ENCODE data around the gene CCNT2.

DNA sequence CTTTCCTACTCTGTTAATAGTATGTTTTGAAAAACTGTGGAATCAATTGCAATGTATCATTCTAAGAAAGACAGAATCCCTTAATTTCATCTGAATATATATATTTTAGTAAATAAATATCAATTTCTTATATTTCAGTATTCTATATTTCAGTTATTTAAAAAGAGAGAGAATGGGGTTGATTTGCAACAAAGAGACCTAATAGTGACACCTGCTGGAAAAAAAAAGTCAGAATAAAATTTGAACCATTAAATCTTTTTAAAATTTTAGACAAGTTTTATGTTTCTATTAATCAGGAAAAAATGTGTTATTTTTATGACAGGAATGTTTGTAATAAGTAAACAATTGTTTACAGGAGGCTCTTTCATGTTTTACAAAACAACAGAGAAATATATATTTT, 20.7 kb upstream of the CCNT2 start:
- TF ChIP-seq POLR2A (IDR thresholded peaks at IDR 0.05) = no peak
- TF ChIP-seq, protein P1, sequence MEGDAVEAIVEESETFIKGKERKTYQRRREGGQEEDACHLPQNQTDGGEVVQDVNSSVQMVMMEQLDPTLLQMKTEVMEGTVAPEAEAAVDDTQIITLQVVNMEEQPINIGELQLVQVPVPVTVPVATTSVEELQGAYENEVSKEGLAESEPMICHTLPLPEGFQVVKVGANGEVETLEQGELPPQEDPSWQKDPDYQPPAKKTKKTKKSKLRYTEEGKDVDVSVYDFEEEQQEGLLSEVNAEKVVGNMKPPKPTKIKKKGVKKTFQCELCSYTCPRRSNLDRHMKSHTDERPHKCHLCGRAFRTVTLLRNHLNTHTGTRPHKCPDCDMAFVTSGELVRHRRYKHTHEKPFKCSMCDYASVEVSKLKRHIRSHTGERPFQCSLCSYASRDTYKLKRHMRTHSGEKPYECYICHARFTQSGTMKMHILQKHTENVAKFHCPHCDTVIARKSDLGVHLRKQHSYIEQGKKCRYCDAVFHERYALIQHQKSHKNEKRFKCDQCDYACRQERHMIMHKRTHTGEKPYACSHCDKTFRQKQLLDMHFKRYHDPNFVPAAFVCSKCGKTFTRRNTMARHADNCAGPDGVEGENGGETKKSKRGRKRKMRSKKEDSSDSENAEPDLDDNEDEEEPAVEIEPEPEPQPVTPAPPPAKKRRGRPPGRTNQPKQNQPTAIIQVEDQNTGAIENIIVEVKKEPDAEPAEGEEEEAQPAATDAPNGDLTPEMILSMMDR (IDR thresholded peaks at IDR 0.05) = peak in 2 of 4 experiments; percentile 28 to 32

All from uterus (tissue), 2 donors.